HepG2 (cell line): Measurements from ENCODE around the gene REEP6. TPM values are rescaled to one million over a fixed set of nuclear protein-coding genes. Genes with fewer than 3 reads are reported as not detected.

Experiments used
- ARHGAP35 ChIP-seq: sonication (generic); formaldehyde crosslinking; IDR thresholded peaks from 2 replicates; pipeline ENCODE4 v1.9.0; 2022; ENCODE audit warnings: mild to moderate bottlenecking, inconsistent platforms, moderate library complexity, missing genetic modification reagents, borderline replicate concordance
- CBFB ChIP-seq: sonication (generic); formaldehyde crosslinking; IDR thresholded peaks from 2 replicates; pipeline ENCODE4 v1.4.0; 2020; ENCODE audit warnings: missing genetic modification reagents
- DZIP1 ChIP-seq: sonication (generic); formaldehyde crosslinking; IDR thresholded peaks from 2 replicates; pipeline ENCODE4 v1.5.0; 2020; ENCODE audit warnings: mild to moderate bottlenecking, missing genetic modification reagents
- ELF1 ChIP-seq: sonication (generic); formaldehyde crosslinking; IDR thresholded peaks from 2 replicates; pipeline ENCODE4 v1.4.0; 2020; ENCODE audit warnings: missing genetic modification reagents
- HDAC2 ChIP-seq: sonication (generic); formaldehyde crosslinking; IDR thresholded peaks from 2 replicates; pipeline ENCODE4 v1.4.0; 2020; ENCODE audit warnings: missing genetic modification reagents
- MXI1 ChIP-seq: IDR thresholded peaks from 3 replicates; pipeline ENCODE4 v1.6.1; 2012; ENCODE audit warnings: low read depth, low read length, inconsistent platforms, borderline replicate concordance
- NCOA2 ChIP-seq: sonication (generic); formaldehyde crosslinking; IDR thresholded peaks from 2 replicates; pipeline ENCODE4 v1.8.0; 2022; ENCODE audit warnings: inconsistent platforms
- NR1H2 ChIP-seq: sonication (generic); formaldehyde crosslinking; IDR thresholded peaks from 2 replicates; pipeline ENCODE4 v1.8.1; 2022; ENCODE audit warnings: low read depth, missing genetic modification reagents, borderline replicate concordance
- ZBTB39 ChIP-seq: sonication (generic); formaldehyde crosslinking; IDR thresholded peaks from 2 replicates; pipeline ENCODE4 v1.5.0; 2020; ENCODE audit warnings: missing genetic modification reagents
- ZNF263 ChIP-seq: sonication (generic); formaldehyde crosslinking; IDR thresholded peaks from 2 replicates; pipeline ENCODE4 v1.4.0; 2020; ENCODE audit warnings: missing genetic modification reagents
- ZNF678 ChIP-seq: sonication (generic); formaldehyde crosslinking; IDR thresholded peaks from 2 replicates; pipeline ENCODE4 v1.4.0; 2020; ENCODE audit warnings: mild to moderate bottlenecking, missing genetic modification reagents
- ZNF703 ChIP-seq: sonication (generic); formaldehyde crosslinking; IDR thresholded peaks from 2 replicates; pipeline ENCODE4 v1.5.1; 2020; ENCODE audit warnings: missing genetic modification reagents, mild to moderate bottlenecking, moderate library complexity, borderline replicate concordance
- ZNF768 ChIP-seq: sonication (generic); formaldehyde crosslinking; IDR thresholded peaks from 2 replicates; pipeline ENCODE4 v1.4.0; 2020; ENCODE audit warnings: missing genetic modification reagents
- ZSCAN9 ChIP-seq: IDR thresholded peaks from 2 replicates; pipeline ENCODE4 v1.6.1; 2016; ENCODE audit warnings: borderline replicate concordance
- polyA plus RNA-seq, 8 experiments: library from polyadenylated mRNA; depleted of rRNA in 3 of 8; stranded (reverse) in 7 of 8; unstranded in 1 of 8; fragments of >200 nt; fragmentation: Illumina TruSeq in 4 of 8; extraction: Trizol in 4 of 8; gene quantifications; 2 replicates each; pipeline versions ENCODE4 v1.2.1 to v1.2.3, GENCODE V29; 2011 to 2016; ENCODE audit warnings: low read depth in 4 of 8, missing spikeins in 1 of 8, mixed read lengths in 1 of 8; ENCODE audit not compliant: insufficient read depth in 1 of 8
- total RNA-seq, 5 experiments: library from RNA; depleted of rRNA; stranded (reverse); fragments of >200 nt; fragmentation: Illumina TruSeq; extraction: Trizol; gene quantifications; 2 replicates each; pipeline ENCODE4 v1.2.3, GENCODE V29; 2016; ENCODE audit warnings: low read depth in 1 of 5
- TF ChIP-seq, protein P1 (sequence below): sonication (generic); formaldehyde crosslinking; IDR thresholded peaks from one replicate; pipeline ENCODE4 v1.5.1; 2020; ENCODE audit warnings: mild to moderate bottlenecking, missing genetic modification reagents; ENCODE audit errors: not compliant biosample characterization

Gene REEP6
- total and polyA plus RNA-seq, 2 of the 13 experiments (the other 11 are each of a cell fraction or from before 2014, with no cell fraction given): 10.0 to 28.8 TPM

DNA sequence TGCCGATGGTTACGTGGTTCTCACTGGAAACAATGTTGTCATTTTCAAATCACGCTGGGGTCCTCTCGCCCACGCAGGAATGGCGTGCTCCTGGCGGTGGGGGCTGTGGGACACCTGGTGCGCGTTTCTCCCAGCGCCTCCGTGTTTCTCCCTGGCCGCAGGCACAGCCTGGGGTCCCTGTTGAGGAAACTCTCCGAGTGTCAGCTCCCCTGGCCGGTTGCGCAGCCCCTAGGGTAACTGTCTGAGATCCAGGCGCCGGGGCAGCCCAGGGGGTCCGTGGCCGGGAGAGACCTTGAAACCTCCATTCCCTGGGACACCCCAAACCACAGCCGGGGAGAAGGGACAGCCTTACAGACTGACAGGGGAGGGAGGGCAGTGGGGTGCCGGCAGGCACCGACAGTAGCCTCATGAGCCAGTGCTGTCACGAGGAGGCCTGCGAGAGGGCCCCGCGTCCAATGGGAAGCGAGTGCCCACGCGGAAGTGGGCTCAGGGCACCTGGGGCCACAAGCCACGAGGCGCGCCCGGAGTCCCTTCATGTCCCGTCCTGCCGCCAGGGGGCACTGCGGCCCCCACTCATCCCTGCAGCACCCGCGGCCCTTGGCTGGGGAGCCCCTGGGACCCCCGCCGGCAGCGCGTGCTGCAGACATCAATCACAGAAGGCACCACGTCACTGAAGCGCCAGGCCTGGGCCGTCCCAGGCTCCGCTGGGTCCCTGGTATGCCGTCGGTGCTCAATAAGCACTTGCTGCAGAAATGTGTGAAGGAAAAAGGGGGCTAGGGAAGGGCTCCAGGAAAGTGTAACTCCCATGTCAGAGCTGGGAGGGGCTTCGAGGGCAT, 12.3 kb downstream of the REEP6 start (continued):
- TF ChIP-seq, protein P1, sequence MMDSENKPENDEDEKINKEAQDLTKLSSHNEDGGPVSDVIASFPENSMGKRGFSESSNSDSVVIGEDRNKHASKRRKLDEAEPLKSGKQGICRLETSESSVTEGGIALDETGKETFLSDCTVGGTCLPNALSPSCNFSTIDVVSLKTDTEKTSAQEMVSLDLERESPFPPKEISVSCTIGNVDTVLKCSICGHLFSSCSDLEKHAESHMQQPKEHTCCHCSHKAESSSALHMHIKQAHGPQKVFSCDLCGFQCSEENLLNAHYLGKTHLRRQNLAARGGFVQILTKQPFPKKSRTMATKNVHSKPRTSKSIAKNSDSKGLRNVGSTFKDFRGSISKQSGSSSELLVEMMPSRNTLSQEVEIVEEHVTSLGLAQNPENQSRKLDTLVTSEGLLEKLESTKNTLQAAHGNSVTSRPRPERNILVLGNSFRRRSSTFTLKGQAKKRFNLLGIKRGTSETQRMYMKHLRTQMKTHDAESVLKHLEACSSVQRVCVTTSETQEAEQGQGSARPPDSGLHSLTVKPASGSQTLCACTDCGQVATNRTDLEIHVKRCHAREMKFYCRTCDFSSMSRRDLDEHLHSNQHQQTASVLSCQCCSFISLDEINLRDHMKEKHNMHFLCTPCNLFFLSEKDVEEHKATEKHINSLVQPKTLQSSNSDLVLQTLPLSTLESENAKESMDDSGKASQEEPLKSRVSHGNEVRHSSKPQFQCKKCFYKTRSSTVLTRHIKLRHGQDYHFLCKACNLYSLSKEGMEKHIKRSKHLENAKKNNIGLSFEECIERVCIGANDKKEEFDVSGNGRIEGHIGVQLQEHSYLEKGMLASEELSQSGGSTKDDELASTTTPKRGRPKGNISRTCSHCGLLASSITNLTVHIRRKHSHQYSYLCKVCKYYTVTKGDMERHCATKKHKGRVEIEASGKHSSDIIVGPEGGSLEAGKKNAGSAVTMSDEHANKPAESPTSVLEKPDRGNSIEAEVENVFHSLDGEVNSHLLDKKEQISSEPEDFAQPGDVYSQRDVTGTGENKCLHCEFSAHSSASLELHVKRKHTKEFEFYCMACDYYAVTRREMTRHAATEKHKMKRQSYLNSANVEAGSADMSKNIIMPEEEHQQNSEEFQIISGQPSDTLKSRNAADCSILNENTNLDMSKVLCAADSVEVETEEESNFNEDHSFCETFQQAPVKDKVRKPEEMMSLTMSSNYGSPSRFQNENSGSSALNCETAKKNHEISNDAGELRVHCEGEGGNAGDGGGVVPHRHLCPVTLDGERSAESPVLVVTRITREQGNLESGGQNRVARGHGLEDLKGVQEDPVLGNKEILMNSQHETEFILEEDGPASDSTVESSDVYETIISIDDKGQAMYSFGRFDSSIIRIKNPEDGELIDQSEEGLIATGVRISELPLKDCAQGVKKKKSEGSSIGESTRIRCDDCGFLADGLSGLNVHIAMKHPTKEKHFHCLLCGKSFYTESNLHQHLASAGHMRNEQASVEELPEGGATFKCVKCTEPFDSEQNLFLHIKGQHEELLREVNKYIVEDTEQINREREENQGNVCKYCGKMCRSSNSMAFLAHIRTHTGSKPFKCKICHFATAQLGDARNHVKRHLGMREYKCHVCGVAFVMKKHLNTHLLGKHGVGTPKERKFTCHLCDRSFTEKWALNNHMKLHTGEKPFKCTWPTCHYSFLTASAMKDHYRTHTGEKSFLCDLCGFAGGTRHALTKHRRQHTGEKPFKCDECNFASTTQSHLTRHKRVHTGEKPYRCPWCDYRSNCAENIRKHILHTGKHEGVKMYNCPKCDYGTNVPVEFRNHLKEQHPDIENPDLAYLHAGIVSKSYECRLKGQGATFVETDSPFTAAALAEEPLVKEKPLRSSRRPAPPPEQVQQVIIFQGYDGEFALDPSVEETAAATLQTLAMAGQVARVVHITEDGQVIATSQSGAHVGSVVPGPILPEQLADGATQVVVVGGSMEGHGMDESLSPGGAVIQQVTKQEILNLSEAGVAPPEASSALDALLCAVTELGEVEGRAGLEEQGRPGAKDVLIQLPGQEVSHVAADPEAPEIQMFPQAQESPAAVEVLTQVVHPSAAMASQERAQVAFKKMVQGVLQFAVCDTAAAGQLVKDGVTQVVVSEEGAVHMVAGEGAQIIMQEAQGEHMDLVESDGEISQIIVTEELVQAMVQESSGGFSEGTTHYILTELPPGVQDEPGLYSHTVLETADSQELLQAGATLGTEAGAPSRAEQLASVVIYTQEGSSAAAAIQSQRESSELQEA (CRISPR knock-in tag): peak; percentile 25
- TF ChIP-seq ZSCAN9 (CRISPR knock-in tag) (0 out of 2 replicates have a peak, but pooled peaks have one; percentile 31), ARHGAP35 (0 out of 2 replicates have a peak, but pooled peaks have one; percentile 20), CBFB (CRISPR knock-in tag) (peak; percentile 48; the same call in 1 of the 2 replicates), ZNF703 (CRISPR knock-in tag) (0 out of 2 replicates have a peak, but pooled peaks have one; percentile 55), NR1H2 (CRISPR knock-in tag) (0 out of 2 replicates have a peak, but pooled peaks have one; percentile 25), MXI1 (0 out of 3 replicates have a peak, but pooled peaks have one; percentile 29), ZNF678 (no peak), HDAC2 (CRISPR knock-in tag) (0 out of 2 replicates have a peak, but pooled peaks have one; percentile 19), DZIP1 (peak; percentile 70; the same call in 1 of the 2 replicates), ZNF768 (CRISPR knock-in tag) (0 out of 2 replicates have a peak, but pooled peaks have one; percentile 31), ZNF263 (CRISPR knock-in tag) (peak; percentile 63; the same call in 1 of the 2 replicates), NCOA2 (CRISPR knock-in tag) (peak; percentile 16; the same call in 1 of the 2 replicates), ELF1 (CRISPR knock-in tag) (peak; percentile 72), ZBTB39 (CRISPR knock-in tag) (peak; percentile 46; the same call in 1 of the 2 replicates)
